UCSD-AML1 (cell line): ENCODE measurements around the gene PRKAB2.
"Not testable (repeated sequence)": the region's sequence is repeated elsewhere in the genome, so short reads cannot be mapped to it uniquely, and the experiment has no call there.

Source experiments
- DNase-seq: peaks from one replicate; lab custom pipeline; 2025; ENCODE audit not compliant: unreplicated experiment; lab: John Stamatoyannopoulos, UW

The PRKAB2 gene

GRCh38 chr1:147177611-147178380 is 5.5 kb upstream of the PRKAB2 start:
- no peak for DNase-seq

- peak; percentile 18 for DNase-seq
These were observed 687 bp downstream of the PRKAB2 start for GRCh38 chr1:147171399-147172167.

DNA sequence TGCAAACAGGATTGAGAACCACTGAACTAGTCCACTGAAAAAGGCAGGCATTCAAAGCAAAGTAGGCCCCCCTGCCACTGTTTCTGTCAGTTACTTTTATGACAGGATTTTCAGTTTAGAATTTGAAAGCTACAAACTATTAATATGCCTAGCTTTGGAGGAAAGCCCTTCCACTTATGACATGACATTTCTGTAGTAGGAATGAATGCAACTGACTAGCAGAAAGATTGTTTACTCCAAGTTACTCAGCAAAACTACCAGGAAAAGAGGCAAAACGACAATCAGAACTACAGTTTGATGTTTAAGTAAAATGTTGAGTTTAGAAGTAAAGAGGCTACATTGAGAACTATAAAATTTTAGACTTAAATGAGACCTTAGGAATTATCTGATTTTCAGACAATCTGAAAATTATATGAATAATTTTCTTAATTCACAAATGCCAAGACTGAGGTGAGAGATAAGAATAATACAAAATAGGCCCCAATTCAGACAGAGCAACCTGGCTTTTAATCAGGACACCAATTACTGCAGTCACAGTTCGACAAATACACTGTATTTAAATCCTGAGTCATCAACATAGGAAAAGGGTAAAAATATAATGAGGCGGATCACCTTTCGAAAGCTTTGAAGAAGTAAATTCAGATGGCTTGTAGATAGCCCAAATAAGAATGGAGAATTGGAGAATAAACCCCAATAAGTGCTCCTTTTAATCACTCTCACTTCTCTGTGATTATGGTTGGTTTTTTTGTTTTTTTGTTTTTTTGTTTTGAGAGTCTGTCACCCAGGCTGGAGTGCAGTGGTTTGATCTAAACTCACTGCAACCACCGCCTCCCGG is 2.2 kb downstream of the PRKAB2 start:
- DNase-seq: no peak

- no peak for DNase-seq
These were observed 3.1 kb downstream of the PRKAB2 start for GRCh38 chr1:147169171-147169570.

GRCh38 chr1:147168626-147169058 is 3.6 kb downstream of the PRKAB2 start:
- no peak for DNase-seq

DNA sequence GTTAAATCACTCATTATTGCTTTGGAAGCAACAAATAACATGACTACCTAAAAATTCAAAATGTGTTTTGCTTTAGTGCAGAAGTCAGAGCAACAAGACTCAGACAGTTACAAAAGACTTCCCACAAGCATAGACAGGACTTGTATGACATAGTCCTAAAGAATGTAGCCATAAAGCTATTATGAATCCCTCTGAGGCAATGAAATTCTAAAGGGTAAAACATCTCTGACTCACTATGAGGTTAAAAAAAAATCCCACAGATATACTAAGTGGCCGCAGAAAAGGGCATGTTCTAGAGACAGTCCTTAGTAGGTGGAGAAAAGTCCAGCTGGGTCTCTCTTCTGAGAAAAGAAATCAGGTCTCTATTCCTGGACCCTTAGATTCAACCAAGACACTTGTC is 4.9 kb downstream of the PRKAB2 start:
- no peak for DNase-seq

DNA sequence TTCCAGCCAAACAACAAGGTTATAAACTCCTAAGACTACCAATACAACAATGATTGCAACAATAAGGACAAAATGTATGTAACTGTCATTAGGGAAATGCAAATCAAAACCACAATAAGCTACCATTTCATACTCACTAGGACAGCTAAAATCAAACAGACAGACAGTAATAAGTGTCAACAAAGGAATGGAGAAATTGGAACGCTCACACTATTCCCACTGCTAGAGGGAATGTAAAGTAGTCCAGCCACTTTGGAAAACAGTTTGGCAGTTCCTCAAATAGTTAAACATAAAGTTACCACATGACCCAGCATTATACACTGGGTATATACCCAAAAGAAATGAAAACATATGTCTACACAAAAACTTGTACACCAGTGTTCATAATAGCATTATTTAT is 9.3 kb downstream of the PRKAB2 start:
- no peak for DNase-seq

- no peak for DNase-seq
These were observed 10.2 kb downstream of the PRKAB2 start for GRCh38 chr1:147162093-147162492.

- not testable (repeated sequence) for DNase-seq
These were observed 15.2 kb downstream of the PRKAB2 start for GRCh38 chr1:147157116-147157515.

GRCh38 chr1:147156642-147157041 is 15.6 kb downstream of the PRKAB2 start:
- no peak for DNase-seq

GRCh38 chr1:147152772-147153171 is 19.5 kb downstream of the PRKAB2 start:
- DNase-seq: no peak

DNA sequence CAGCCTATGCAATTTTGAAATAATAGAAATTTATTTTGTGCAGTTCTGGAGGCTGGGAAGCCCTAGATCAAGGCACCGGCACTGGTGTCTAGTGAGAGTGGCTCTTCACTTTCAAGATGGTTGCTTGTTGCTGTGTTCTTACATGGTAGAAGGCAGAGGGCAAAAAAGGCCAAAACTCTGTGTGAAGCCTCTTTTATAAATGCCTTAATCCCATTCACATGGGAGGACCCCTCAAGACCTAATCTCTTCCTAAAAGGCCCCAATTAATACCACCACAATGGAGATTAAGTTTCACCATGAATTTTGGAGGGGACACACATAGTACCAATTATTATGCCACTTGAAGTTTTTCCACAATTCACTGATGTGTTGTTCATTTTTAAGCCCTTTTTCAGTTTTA is 21.0 kb downstream of the PRKAB2 start:
- DNase-seq: no peak

DNA sequence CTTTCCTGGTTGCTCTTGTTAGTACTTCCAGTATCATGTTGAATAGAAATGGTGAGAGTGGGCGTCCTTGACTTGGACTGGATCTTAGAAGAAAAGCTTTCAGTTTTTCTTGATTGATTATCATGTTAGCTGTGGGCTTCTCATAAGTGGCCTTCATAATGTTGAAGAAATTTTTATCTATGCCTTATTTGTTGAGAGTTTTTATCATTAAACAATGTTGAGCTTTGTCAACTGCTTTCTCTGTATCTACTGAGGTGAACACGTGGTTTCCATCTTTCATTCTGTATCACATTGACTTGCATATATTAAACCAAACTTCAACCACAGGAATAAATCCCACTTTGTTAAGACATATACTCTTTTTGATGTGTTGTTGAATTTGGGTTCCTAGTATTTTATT is 29.4 kb downstream of the PRKAB2 start:
- no peak for DNase-seq

DNA sequence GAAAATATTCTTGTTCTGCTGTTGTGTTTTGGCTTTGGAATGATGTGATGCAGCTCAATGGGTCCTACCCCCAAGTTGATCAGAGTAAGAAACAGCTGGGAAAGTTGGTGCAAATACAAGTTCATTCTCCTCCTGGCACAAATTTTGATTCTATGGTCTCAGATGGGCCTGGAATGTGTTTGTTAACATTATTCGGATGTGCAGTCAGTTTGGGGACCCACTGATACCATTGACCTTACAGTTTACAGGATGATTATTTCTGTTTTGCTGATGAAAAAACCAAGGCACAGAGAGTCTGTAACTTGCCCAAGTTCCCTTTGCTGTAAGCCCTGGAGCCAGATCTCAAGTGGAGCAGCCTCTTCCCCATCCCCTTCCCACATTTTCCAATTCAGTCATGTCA is 41.5 kb downstream of the PRKAB2 start:
- DNase-seq: not testable (repeated sequence)

DNA sequence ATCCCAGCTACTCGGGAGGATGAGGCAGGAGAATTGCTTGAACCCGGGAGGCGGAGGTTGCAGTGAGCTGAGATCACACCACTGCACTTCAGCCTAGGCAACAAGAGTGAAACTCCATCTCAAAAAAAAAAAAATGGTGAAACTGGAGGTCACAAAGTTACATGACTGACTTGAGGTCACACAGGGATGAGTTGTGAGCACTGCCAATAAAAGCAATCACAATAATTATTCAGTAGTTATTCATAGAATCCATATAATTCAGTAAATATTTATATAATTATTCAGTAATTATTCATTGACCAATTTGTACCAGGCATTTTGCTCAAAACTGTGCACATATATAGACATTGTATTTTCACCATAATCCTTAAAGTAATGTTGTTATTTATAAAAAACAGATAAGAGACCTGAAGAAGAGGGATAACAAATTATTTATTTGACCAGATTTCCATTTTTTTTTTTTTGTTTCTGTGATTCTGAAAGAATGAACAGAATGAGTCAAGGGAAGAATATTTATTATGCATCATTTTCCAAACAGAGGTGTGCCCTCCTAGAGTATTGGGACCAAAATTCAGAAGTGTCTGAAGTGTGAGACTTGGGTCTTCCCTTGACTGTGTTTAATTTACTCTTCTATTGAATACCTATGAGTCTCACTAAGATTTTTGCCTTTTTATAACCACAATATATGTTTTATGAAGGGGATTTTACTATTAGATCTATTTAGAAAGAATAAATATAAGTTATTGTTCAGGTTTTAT is 43.0 kb downstream of the PRKAB2 start:
- DNase-seq: no peak

- no peak for DNase-seq
These were observed 48.0 kb downstream of the PRKAB2 start for GRCh38 chr1:147124266-147124665.

DNA sequence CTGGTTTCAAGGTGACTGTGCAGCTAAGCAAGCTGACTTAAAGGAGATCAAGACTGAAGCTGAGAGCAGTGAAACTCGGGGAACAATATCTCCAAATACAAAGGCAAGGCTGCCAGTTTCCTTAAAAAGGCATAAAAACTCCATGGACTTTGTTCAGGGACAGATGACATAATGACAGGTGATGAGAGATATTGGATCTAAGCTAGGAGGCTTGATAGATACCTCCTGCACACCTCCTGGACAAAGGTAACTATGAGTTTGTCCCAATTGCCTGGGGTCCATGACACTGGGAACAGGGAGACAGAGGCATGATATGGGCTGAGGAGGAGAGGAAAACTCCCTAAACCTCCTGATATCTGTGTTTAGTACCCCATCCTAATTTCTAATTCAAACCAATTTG is 55.2 kb downstream of the PRKAB2 start:
- DNase-seq: no peak

DNA sequence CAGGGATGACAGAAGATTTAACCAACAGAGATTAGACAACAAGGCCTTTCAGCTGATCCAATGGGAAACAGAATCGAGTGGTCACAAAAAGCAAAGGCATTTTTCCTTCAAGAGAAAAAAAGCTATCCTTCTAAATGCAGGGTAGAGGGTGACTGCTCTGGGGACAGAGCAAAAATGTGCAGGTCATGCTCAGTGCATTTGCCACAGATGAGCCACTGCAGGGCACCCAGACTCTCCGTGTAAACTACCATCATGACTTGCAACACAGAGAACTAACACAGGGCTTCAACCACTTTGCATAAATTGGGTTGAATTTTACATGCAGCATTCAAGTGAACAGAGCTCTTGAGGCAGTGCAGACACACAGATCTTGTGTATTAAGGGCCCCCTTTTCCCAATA is 56.8 kb downstream of the PRKAB2 start:
- DNase-seq: no peak

GRCh38 chr1:147115079-147115478 is 57.2 kb downstream of the PRKAB2 start:
- not testable (repeated sequence) for DNase-seq

GRCh38 chr1:147114353-147114752 is 57.9 kb downstream of the PRKAB2 start:
- not testable (repeated sequence) for DNase-seq
